Ramos (cell line): ENCODE results near the gene ZNF555.
"Not testable (repeated sequence)": the region's sequence is repeated elsewhere in the genome, so short reads cannot be mapped to it uniquely, and the experiment has no call there.

ENCODE experiments used
- in situ Hi-C: fragments of 300-500 bp; cut with MboI; formaldehyde crosslinking; loops from one replicate; pipeline ENCODE4 v1.14.3; 2022; ENCODE audit warnings: low sequenced_read_pairs; ENCODE audit not compliant: unreplicated experiment

ZNF555 gene

GRCh38 chr19:2806736-2807378, 34.4 kb upstream of the ZNF555 start:
- in situ Hi-C loops = no loop called here

DNA sequence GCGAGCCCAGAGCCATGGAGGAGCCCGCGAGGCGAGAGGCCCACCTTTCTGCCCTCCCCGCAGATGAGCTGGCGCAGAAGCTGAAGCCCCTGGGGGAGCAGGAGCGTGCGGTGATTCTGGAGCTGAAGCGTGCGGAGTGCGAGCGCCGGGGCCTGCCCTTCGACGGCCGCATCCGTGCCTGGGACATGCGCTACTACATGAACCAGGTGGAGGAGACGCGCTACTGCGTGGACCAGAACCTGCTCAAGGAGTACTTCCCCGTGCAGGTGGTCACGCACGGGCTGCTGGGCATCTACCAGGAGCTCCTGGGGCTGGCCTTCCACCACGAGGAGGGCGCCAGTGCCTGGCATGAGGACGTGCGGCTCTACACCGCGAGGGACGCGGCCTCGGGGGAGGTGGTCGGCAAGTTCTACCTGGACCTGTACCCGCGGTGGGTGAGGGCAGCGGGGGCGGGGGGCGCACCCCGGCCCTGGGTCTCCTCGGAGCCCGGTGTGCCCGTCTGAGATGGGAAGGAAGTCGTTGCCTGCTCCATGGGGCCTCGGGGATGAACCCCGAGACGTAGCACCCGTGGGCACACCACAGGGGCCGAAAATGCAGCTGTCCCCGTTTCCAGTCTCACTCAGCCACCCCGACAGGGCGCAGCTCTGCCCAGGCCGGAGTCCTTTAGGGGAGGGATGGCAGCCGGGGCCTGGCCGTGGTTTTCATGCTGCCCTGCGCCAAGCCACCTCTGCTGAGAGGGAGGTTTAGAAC, 33.7 kb upstream of the ZNF555 start:
- in situ Hi-C loops = no loop called here

GRCh38 chr19:2808129-2808941, 32.9 kb upstream of the ZNF555 start:
- in situ Hi-C loops = no loop called here

- in situ Hi-C loops = no loop called here
Measured at GRCh38 chr19:2809387-2810140, 31.7 kb upstream of the ZNF555 start.

- in situ Hi-C loops = no loop called here
Measured at GRCh38 chr19:2810141-2811091, 30.9 kb upstream of the ZNF555 start.

- in situ Hi-C loops = no loop called here
Measured at GRCh38 chr19:2811221-2811722, 30.0 kb upstream of the ZNF555 start.

- in situ Hi-C loops = no loop called here
Measured at GRCh38 chr19:2811735-2812413, 29.4 kb upstream of the ZNF555 start.

DNA sequence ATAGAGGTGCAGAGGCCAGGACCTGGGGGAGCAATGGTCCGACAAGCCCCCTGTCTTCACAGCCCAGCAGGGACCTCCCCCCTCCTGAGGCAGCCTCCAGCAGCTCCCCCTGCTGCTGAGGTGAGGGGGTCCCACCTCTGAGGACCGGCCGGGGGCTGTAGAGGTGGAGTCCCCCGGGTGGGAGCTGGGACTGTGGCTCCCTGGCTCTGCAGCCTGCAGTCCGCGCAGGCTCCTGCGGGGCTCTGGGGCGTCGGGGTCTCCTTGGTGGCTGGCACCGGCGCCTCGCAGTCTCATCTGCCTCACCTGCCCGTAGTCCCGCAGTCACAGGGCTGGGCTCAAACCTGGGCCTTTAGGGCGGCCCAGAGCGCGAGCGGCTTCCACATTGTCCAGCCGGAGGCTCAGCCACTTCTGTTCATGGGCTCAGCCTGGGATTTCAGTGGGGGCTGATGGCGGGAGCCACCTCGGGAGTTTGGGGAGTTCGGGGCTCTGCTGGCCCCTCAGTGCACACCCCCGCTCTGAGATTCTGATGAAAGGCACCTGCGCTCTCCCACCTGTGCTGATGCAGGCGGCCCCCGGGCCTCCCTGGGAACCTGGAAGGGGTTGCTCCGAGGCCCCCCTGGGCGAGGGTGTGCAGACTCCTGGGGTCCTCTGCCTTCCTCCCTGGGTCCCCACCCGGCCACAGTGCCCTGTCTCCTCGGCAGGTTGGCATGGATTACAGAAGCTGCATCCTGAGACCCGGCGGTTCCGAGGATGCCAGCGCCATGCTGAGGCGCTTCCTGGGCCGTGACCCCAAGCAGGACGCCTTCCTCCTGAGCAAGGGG, 28.7 kb upstream of the ZNF555 start:
- in situ Hi-C loops = no loop called here

GRCh38 chr19:2813235-2814160, 27.8 kb upstream of the ZNF555 start:
- in situ Hi-C loops = no loop called here

DNA sequence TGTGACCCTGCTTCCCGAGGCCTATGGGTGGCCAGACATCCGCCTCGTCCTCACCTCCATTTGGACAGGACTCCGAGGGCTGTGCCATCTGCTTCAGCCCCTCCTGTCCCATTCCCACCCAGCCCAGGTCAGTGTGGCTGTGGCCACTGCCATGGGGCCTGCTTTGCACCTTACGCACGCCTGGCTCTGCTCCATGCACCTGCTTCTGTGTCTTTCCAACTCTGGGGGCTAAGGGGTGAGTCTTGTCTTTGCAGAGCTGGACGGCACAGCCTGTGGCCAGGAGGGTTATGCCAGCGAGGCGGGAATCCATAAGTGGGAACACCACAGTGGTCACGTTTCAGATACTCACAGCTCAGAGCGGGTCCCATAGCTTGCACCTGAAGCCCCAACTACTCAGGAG, 26.8 kb upstream of the ZNF555 start:
- in situ Hi-C loops = no loop called here

DNA sequence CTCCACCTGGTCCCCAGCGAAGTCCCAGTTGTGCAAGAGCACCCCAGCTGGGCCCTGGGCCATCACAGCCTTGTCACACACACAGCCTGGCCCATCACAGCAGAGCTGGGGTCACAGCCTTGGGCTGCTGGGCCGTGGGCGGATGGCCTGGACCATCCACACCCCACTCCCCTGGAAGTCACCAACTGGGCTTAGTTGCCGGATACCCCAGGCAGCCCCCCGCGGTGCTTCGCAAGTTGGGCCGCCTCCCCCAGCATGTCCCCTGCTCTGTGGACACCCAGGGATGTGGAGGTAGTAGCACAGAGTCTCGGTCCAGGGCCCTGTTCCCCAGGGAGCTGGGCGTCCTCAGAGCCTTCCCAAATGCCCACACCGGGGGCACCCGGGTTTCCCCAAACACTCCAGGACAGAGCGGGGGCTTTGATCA, 26.1 kb upstream of the ZNF555 start:
- in situ Hi-C loops = no loop called here

GRCh38 chr19:2815923-2816322, 25.4 kb upstream of the ZNF555 start:
- in situ Hi-C loops = no loop called here

DNA sequence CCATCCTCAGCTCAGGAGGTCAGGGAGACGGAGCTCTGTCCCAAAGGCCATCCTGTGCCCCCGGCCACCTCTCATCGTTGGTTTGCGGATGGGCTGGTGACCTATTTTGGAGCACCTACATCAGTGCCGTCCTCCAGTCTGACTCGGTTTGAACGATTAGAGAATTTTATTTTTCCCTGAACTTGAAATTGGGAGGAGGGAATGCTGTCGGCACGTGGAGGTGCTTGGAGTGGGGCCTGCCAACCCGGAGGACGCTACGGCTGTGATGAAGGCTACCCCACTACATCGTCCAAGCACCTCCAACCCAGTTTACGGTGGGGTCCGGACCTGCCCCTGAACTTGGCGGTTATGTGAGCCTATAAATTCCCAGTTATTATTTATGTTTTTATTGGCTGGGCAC, 24.6 kb upstream of the ZNF555 start:
- in situ Hi-C loops = no loop called here

DNA sequence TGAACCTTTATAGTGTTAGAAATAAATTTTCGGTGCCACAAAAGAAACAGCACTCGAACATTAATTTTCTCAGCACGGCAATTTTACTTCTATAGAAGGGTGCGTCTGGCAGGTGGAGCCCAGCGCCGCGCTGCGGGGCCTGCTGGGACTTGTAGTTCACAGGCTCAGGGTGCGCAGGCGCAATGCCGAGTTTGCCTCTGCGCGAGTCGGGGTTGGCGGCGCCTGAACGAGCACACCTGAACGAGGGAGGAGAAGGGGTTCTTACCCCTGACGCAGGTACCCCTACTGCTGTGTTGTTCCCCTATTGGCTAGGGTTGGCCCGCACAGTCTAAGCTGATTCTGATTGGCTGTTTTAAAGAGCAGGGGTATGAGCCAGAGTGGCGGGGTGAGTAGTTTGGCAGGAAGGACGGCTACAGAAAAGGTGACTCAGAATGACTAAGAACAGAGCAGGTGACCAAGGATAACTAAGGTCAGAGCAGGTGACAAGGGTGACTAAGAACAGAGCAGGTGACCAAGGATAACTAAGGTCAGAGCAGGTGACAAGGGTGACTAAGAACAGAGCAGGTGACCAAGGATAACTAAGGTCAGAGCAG, 23.9 kb upstream of the ZNF555 start:
- in situ Hi-C loops = not testable (repeated sequence)

DNA sequence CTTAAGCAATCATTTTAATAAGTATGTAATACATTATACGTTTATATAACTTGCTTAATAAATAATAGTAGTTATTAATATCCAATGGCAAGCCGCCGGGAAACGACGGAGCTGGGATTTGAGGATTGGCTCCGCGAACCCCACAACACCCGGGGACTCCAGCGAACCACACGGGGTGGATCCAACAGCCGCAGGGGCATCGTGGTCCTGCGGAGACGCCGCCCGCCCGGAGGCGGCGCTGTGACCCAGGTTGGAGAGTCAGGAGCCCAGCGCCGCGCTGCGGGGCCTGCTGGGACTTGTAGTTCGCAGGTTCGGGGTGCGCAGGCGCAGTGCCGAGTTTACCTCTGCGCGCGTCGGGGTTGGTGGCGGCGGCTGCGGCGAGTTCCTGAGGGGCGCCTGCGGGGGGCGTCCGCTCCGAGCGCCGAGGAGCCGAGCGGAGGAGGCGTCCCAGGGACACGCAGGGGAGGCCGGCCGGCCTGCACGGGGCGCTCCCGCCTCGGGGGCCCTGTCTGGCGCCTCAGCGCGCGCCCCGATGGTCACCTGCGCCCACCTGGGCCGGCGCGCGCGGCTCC, 21.6 kb upstream of the ZNF555 start, which contains the start of gene ZNF554:
TSS of gene ZNF554 (plus strand) at position 329 of the 572 bp plus-strand sequence. CDS start at position 533, 204 bp downstream.
- in situ Hi-C loops = no loop called here
